K562 (cell line): ENCODE data around the gene BEST2. TPM values are rescaled to one million over a fixed set of nuclear protein-coding genes. Genes with fewer than 3 reads are reported as not detected.

Experiments
- ATAC-seq: fragments of 200-7000 bp; cut with Tn5 transposase; 3 replicates; pipeline ENCODE4 v1.9.1; 2020; ENCODE audit warnings: moderate library complexity
- BruUV-seq: library from RNA; stranded (reverse); fragments of 400-500 nt; replicated peaks from 2 replicates; lab custom pipeline; 2021; lab: Mats Ljungman, UMichigan
- CTCF ChIA-PET: fragments of 300-600 bp; formaldehyde crosslinking; extraction: SDS; loops from one replicate; lab custom pipeline; 2021; ENCODE audit warnings: low intra/inter-chr PET ratio; lab: Yijun Ruan, JAX
- POLR2A ChIA-PET: fragments of 300-600, 350-650 bp; sonication (Branson Sonifier 250); formaldehyde crosslinking; extraction: SDS; loops from one replicate; lab custom pipeline; 2021; ENCODE audit warnings: antibody characterized with exemption, inconsistent platforms; lab: Yijun Ruan, JAX
- DNase-seq, 4 experiments: peaks; one replicate each; pipeline versions ENCODE4 v3.0.0 to v3.0.0-alpha.2; 2011 to 2018; ENCODE audit warnings: low spot score in 3 of 4, mixed read lengths in 3 of 4; ENCODE audit errors: extremely low read depth in 1 of 4
- FAIRE-seq: peaks from 2 replicates; lab custom pipeline; 2011; peaks lifted over from hg19 to GRCh38; lab: Jason Lieb, UNC
- H2AFZ ChIP-seq: 2 replicates; pipeline ENCODE4 v1.6.0; 2011; ENCODE audit warnings: low read depth, low read length, control low read depth, inconsistent platforms
- H3K27ac ChIP-seq: fragments of 200-600 bp; 3 replicates; pipeline ENCODE4 v1.8.0; 2011; ENCODE audit warnings: low read depth, mild to moderate bottlenecking, control low read depth, inconsistent platforms, low read length, moderate library complexity, mixed read lengths; ENCODE audit errors: extremely low read depth
- H3K27me3 ChIP-seq, 2 experiments: fragments of 300-600 bp in 1 of 2; 2 replicates in 1 of 2; 3 replicates in 1 of 2; pipeline versions ENCODE4 v1.6.0 to v1.8.0; 2011; ENCODE audit warnings: inconsistent platforms in 2 of 2, low read length in 2 of 2, mild to moderate bottlenecking in 1 of 2, mixed read lengths in 1 of 2, moderate library complexity in 1 of 2; ENCODE audit not compliant: control insufficient read depth in 2 of 2, insufficient read depth in 2 of 2
- H3K36me3 ChIP-seq: fragments of 300-600 bp; 3 replicates; pipeline ENCODE4 v1.8.0; 2011; ENCODE audit warnings: mild to moderate bottlenecking, low read length, inconsistent platforms; ENCODE audit not compliant: control insufficient read depth, insufficient read depth
- H3K4me1 ChIP-seq, 2 experiments: fragments of 200-600 bp in 1 of 2; replicated peaks in 1 of 2; 2 replicates in 1 of 2; 3 replicates in 1 of 2; pipeline versions ENCODE4 v1.5.1 to v1.8.0; 2011; ENCODE audit warnings: inconsistent platforms in 2 of 2, low read length in 2 of 2, mild to moderate bottlenecking in 1 of 2, mixed read lengths in 1 of 2, moderate library complexity in 1 of 2; ENCODE audit not compliant: control insufficient read depth in 2 of 2, insufficient read depth in 2 of 2
- H3K4me2 ChIP-seq: 2 replicates; pipeline ENCODE4 v1.6.1; 2011; ENCODE audit warnings: low read length, control low read depth, inconsistent platforms, mixed read lengths; ENCODE audit not compliant: insufficient read depth
- H3K4me3 ChIP-seq: fragments of 200-600 bp; sonication (generic), shearing (Covaris generic); 2 replicates; pipeline ENCODE4 v1.5.1; 2016; ENCODE audit warnings: control low read depth, inconsistent platforms
- H3K79me2 ChIP-seq: fragments of 200-600 bp; 3 replicates; pipeline ENCODE4 v1.8.0; 2011; ENCODE audit warnings: low read length, inconsistent platforms; ENCODE audit not compliant: control insufficient read depth, insufficient read depth
- H3K9ac ChIP-seq, 2 experiments: 2 replicates each; pipeline versions ENCODE4 v1.6.0 to v1.6.1; 2011; ENCODE audit warnings: low read depth in 2 of 2, low read length in 2 of 2, control low read depth in 1 of 2, inconsistent platforms in 1 of 2, mild to moderate bottlenecking in 1 of 2, mixed read lengths in 1 of 2; ENCODE audit not compliant: insufficient read depth in 1 of 2
- H3K9me1 ChIP-seq: one replicate; pipeline ENCODE4 v1.6.0; 2011; ENCODE audit warnings: inconsistent platforms, mild to moderate bottlenecking, low read length, moderate library complexity; ENCODE audit not compliant: control insufficient read depth, insufficient read depth
- H3K9me3 ChIP-seq: replicated peaks from 2 replicates; pipeline ENCODE4 v1.5.1; 2011; ENCODE audit warnings: low read depth, low read length, inconsistent platforms; ENCODE audit not compliant: control insufficient read depth, insufficient read depth
- H4K20me1 ChIP-seq: replicated peaks from 2 replicates; pipeline ENCODE4 v1.6.1; 2011; ENCODE audit warnings: low read length, inconsistent platforms, mixed read lengths; ENCODE audit not compliant: control insufficient read depth, insufficient read depth
- ARID1B ChIP-seq: fragments of 450-650 bp; IDR thresholded peaks from 2 replicates; pipeline ENCODE4 v1.6.1; 2016; ENCODE audit warnings: antibody characterized with exemption, mild to moderate bottlenecking, inconsistent platforms
- CHD1 ChIP-seq: fragments of 200-600 bp; sonication (generic); IDR thresholded peaks from one replicate; pipeline ENCODE4 v1.6.1; 2012; ENCODE audit warnings: mild to moderate bottlenecking, moderate library complexity, low read length, inconsistent platforms
- CREB1 ChIP-seq, 2 experiments: sonication (generic) in 1 of 2; formaldehyde crosslinking in 1 of 2; IDR thresholded peaks; 2 replicates each; pipeline versions ENCODE4 v1.6.1 to v1.8.0; 2012 to 2022; ENCODE audit warnings: inconsistent platforms in 1 of 2, mild to moderate bottlenecking in 1 of 2, missing genetic modification reagents in 1 of 2, moderate library complexity in 1 of 2
- CTCF ChIP-seq, 3 experiments: IDR thresholded peaks in 2 of 3; conservative IDR thresholded peaks in 1 of 3; 2 replicates each; pipeline ENCODE4 v1.5.1; 2011 to 2012; ENCODE audit warnings: low read length in 3 of 3, mild to moderate bottlenecking in 3 of 3, control low read depth in 2 of 3, improper control_type of control experiment in 1 of 3, inconsistent platforms in 1 of 3, low read depth in 1 of 3, mixed read lengths in 1 of 3, moderate library complexity in 1 of 3; ENCODE audit not compliant: insufficient read depth in 2 of 3
- CXXC5 ChIP-seq: fragments of 250-450 bp; sonication (Bioruptor Pico); IDR thresholded peaks from 2 replicates; pipeline ENCODE4 v1.8.0; 2022; ENCODE audit warnings: inconsistent platforms, mild to moderate bottlenecking, moderate library complexity
- E2F6 ChIP-seq, 2 experiments: IDR thresholded peaks; 2 replicates each; pipeline ENCODE4 v1.6.1; 2011; ENCODE audit warnings: borderline replicate concordance in 1 of 2, control low read depth in 1 of 2, low read depth in 1 of 2, low read length in 1 of 2, mild to moderate bottlenecking in 1 of 2, mixed read lengths in 1 of 2, moderate library complexity in 1 of 2; ENCODE audit not compliant: insufficient read depth in 1 of 2, insufficient read length in 1 of 2, poor library complexity in 1 of 2, severe bottlenecking in 1 of 2; ENCODE audit errors: extremely low read depth in 1 of 2
- EGR1 ChIP-seq: fragments of 450-650 bp; conservative IDR thresholded peaks from 2 replicates; pipeline ENCODE4 v1.6.1; 2017; ENCODE audit warnings: mild to moderate bottlenecking
- FIP1L1 ChIP-seq: fragments of 200-400 bp; formaldehyde crosslinking; IDR thresholded peaks from 2 replicates; pipeline ENCODE4 v1.6.1; 2018; ENCODE audit warnings: mild to moderate bottlenecking, low read depth, low read length; ENCODE audit not compliant: poor library complexity, severe bottlenecking
- MED1 ChIP-seq: sonication (generic); formaldehyde crosslinking; IDR thresholded peaks from 2 replicates; pipeline ENCODE4 v1.8.1; 2023; ENCODE audit warnings: missing genetic modification reagents, borderline replicate concordance
- NRF1 ChIP-seq, 2 experiments: fragments of 450-650 bp; IDR thresholded peaks in 1 of 2; conservative IDR thresholded peaks in 1 of 2; 2 replicates each; pipeline ENCODE4 v1.6.1; 2014; ENCODE audit warnings: mild to moderate bottlenecking in 2 of 2
- POLR2G ChIP-seq: fragments of 200-400 bp; formaldehyde crosslinking; IDR thresholded peaks from 2 replicates; pipeline ENCODE4 v1.6.1; 2017; ENCODE audit warnings: low read depth, mild to moderate bottlenecking, antibody characterized with exemption, low read length, moderate library complexity
- RBFOX2 ChIP-seq: fragments of 200-400 bp; formaldehyde crosslinking; IDR thresholded peaks from 2 replicates; pipeline ENCODE4 v1.6.1; 2017; ENCODE audit warnings: low read depth, mild to moderate bottlenecking, low read length, moderate library complexity
- SIN3A ChIP-seq, 2 experiments: fragments of 150-350 bp in 1 of 2; IDR thresholded peaks; 2 replicates each; pipeline ENCODE4 v1.6.1; 2011 to 2016; ENCODE audit warnings: borderline replicate concordance in 2 of 2, low read depth in 2 of 2, low read length in 2 of 2, mild to moderate bottlenecking in 2 of 2, moderate library complexity in 2 of 2; ENCODE audit not compliant: control insufficient read depth in 1 of 2
- WGBS: fragments of 100-300 bp; shearing (Covaris generic); methylation state at CpG from one replicate; pipeline ENCODE4 v1.1.6; 2016; ENCODE audit warnings: low coverage, mixed read lengths; ENCODE audit not compliant: insufficient coverage; ENCODE audit errors: missing lambda C conversion rate; 5-methylcytosine and 5-hydroxymethylcytosine counted together
- in situ Hi-C: fragments of 300-500 bp; cut with MboI; formaldehyde crosslinking; loops from 4 replicates; pipeline ENCODE4 v1.15.0; 2018; ENCODE audit warnings: inconsistent platforms, mixed read lengths
- intact Hi-C: fragments of 100-400 bp; cut with micrococcal nuclease; formaldehyde crosslinking; loops from 2 replicates; pipeline ENCODE4 v1.14.2; 2022
- polyA plus RNA-seq, 8 experiments: library from polyadenylated mRNA; depleted of rRNA in 4 of 8; stranded (reverse) in 5 of 8; unstranded in 3 of 8; fragments of >200 nt; fragmentation: Nextera tagmentation in 2 of 8; fragmentation: Illumina TruSeq in 1 of 8; extraction: Ambion mirVana in 2 of 8; extraction: Trizol in 1 of 8; gene quantifications; 2 replicates each; pipeline versions ENCODE4 v1.2.1 to v1.2.3, GENCODE V29; 2011 to 2014; ENCODE audit warnings: inconsistent platforms in 1 of 8, missing spikeins in 1 of 8
- total RNA-seq, 7 experiments: library from RNA; depleted of rRNA in 6 of 7; stranded (reverse); fragments of >200 nt in 6 of 7; fragmentation: Illumina TruSeq in 2 of 7; extraction: Trizol in 2 of 7; gene quantifications; 2 replicates each; pipeline versions ENCODE4 v1.2.1 to v1.2.3, GENCODE V29; 2011 to 2021; ENCODE audit warnings: low replicate concordance in 1 of 7

Gene BEST2
- total and polyA plus RNA-seq, 9 of the 15 experiments (the other 6 are each of a cell fraction or from before 2014, with no cell fraction given) = not detected

GRCh38 chr19:12720296-12720695 is 31.3 kb upstream of the BEST2 start (continued):
- TF ChIP-seq CTCF (IDR thresholded peaks at IDR 0.05 in 2 of 3, conservative IDR thresholded peaks at IDR 0.05 in 1 of 3; ENCODE audit: insufficient read depth in 2 of 3, low read depth in 1 of 3, low read length in 3 of 3) (no peak), MED1 (CRISPR knock-in tag) (no peak)

- peak overlapping the region; percentile 92 for H3K4me2 ChIP-seq
- ChIA-PET POLR2A (interaction anchor here (0.8 to 4.4 kb wide), 8 partner anchors 12 to 77 kb away, joined by 3 to 50 read pairs (median 4); partner anchors contain the start of genes JUNB and TRIR), CTCF (no interaction called here)
- no peak for FAIRE-seq
- peak overlapping the region; percentile 87 for H3K27ac ChIP-seq
- peaks cover 77% of the 10 kb centered on the region for H3K79me2 ChIP-seq
- peaks cover 3% of the 10 kb centered on the region for H3K9me1 ChIP-seq
- no peak overlapping the region for H2AFZ ChIP-seq
- peak overlapping the region; percentile 89 to 99 for H3K9ac ChIP-seq
- H3K9me3 ChIP-seq = no peaks in the 10 kb centered on the region
- ATAC-seq = peak; percentile 49
- H3K36me3 ChIP-seq = peaks cover 47% of the 10 kb centered on the region
- 6% methylated on average over 37 of the region's 59 CpGs for WGBS
- H3K4me3 ChIP-seq = peak overlapping the region; percentile 82
- DNase-seq = peak; percentile 49 to 57 (median 55)
- no peaks in the 10 kb centered on the region for H3K27me3 ChIP-seq
- no TSS peak for BruUV-seq
- H3K4me1 ChIP-seq = peaks cover 10 to 46% of the 10 kb centered on the region in 2 experiments; a peak in 3 of 5 replicates
- in situ Hi-C loops (no loop called here), intact Hi-C loops (no loop called here)
- peaks cover 17% of the 10 kb centered on the region; the same call in 1 of the 2 replicates for H4K20me1 ChIP-seq
- TF ChIP-seq E2F6 (IDR thresholded peaks at IDR 0.05; ENCODE audit: borderline replicate concordance in 1 of 2, extremely low read depth in 1 of 2, insufficient read depth in 1 of 2, insufficient read length in 1 of 2, low read depth in 1 of 2, low read length in 1 of 2, poor library complexity in 1 of 2, severe bottlenecking in 1 of 2) (peak in 1 of 2 experiments; percentile 24), CHD1 (peak; percentile 24), SIN3A (IDR thresholded peaks at IDR 0.05; ENCODE audit: borderline replicate concordance in 2 of 2, control insufficient read depth in 1 of 2, low read depth in 2 of 2, low read length in 2 of 2) (peak in 1 of 2 experiments; percentile 33; a peak in 1 of 4 replicates), ARID1B (no peak), CXXC5 (CRISPR knock-in tag) (peak; percentile 27; the same call in 1 of the 2 replicates), FIP1L1 (peak; percentile 58), RBFOX2 (peak; percentile 55), NRF1 (conservative IDR thresholded peaks at IDR 0.05 in 1 of 2, IDR thresholded peaks at IDR 0.05 in 1 of 2) (peak; percentile 72 to 73), CREB1 (IDR thresholded peaks at IDR 0.05) (0 out of 2 replicates have a peak, but pooled peaks have one; percentile 15), CREB1 (CRISPR knock-in tag; IDR thresholded peaks at IDR 0.05) (no peak), POLR2G (peak; percentile 61), EGR1 (peak; percentile 52)
Measured at GRCh38 chr19:12720851-12721655, 30.5 kb upstream of the BEST2 start.
